OCI-LY1 (cell line): ENCODE measurements around the gene PKNOX2.

Experiments used
- EZH2 ChIP-seq: fragments of 200-600 bp; sonication (generic), shearing (Covaris generic); IDR thresholded peaks from 2 replicates; pipeline ENCODE4 v1.8.0; 2017; ENCODE audit warnings: borderline replicate concordance, mixed run types, mild to moderate bottlenecking, antibody characterized with exemption, low read length, moderate library complexity, mixed read lengths
- TF ChIP-seq, protein P1 (sequence below): fragments of 200-600 bp; sonication (generic), shearing (Covaris generic); IDR thresholded peaks from 2 replicates; pipeline ENCODE4 v1.5.1; 2017; ENCODE audit warnings: mild to moderate bottlenecking, antibody characterized with exemption, low read length, moderate library complexity, mixed read lengths

- TF ChIP-seq, protein P1, sequence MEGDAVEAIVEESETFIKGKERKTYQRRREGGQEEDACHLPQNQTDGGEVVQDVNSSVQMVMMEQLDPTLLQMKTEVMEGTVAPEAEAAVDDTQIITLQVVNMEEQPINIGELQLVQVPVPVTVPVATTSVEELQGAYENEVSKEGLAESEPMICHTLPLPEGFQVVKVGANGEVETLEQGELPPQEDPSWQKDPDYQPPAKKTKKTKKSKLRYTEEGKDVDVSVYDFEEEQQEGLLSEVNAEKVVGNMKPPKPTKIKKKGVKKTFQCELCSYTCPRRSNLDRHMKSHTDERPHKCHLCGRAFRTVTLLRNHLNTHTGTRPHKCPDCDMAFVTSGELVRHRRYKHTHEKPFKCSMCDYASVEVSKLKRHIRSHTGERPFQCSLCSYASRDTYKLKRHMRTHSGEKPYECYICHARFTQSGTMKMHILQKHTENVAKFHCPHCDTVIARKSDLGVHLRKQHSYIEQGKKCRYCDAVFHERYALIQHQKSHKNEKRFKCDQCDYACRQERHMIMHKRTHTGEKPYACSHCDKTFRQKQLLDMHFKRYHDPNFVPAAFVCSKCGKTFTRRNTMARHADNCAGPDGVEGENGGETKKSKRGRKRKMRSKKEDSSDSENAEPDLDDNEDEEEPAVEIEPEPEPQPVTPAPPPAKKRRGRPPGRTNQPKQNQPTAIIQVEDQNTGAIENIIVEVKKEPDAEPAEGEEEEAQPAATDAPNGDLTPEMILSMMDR = no peak
- TF ChIP-seq EZH2 = no peak
Measured at GRCh38 chr11:125183641-125184040, 19.1 kb downstream of the PKNOX2 start.
